ENCODE results near the gene FAR2. TPM values are rescaled to one million over a fixed set of nuclear protein-coding genes. Genes with fewer than 3 reads are reported as not detected.

FAR2 gene
- total RNA-seq, 2 donors from 2014 or later = 1.0 TPM; not detected in 1

DNA sequence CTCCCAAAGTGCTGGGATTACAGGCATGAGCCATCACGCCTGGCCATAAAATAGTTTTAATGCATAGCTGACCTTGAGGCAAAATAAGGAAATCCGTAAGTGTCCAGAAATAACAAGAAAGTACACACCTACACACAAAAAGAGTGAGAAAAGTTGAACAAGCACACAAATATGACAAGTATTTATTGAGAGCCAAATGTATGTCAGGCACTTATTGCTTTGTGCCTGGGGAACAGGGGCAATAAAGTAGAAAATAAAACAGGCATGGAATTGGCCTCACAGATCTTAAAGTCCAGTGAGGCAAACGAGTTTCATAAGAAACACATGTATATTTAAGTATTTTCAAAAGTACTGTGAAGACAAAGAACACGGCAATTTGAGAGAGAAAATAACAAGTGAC is 128.2 kb downstream of the FAR2 start:
- ATAC-seq (no peak), DNase-seq (no peak)
- no peak overlapping the region for H3K4me3 ChIP-seq
- no peaks in the 10 kb centered on the region for H3K27me3 ChIP-seq
- H3K4me1 ChIP-seq = no peaks in the 10 kb centered on the region
- no peaks in the 10 kb centered on the region for H3K9me3 ChIP-seq
- intact Hi-C loops (cut with DNase I) = no loop called here
- TF ChIP-seq POLR2A (IDR thresholded peaks at IDR 0.05) = no peak
- TF ChIP-seq CTCF (IDR thresholded peaks at IDR 0.05) = no peak
- no peaks in the 10 kb centered on the region for H3K36me3 ChIP-seq (replicated peaks in 1 of 2; ENCODE audit: insufficient read depth in 1 of 2, low read depth in 2 of 2)
- 86 to 88% methylated on average over 4 of the region's 4 CpGs for WGBS, 2 donors
- no peak overlapping the region for H3K27ac ChIP-seq

GRCh38 chr12:29278673-29279420 is 129.8 kb downstream of the FAR2 start:
- Histone ChIP-seq H3K4me3 (no peak overlapping the region), H3K27ac (no peak overlapping the region), H3K4me1 (no peaks in the 10 kb centered on the region), H3K9me3 (no peaks in the 10 kb centered on the region), H3K36me3 (replicated peaks in 1 of 2; ENCODE audit: insufficient read depth in 1 of 2, low read depth in 2 of 2) (no peaks in the 10 kb centered on the region), H3K27me3 (no peaks in the 10 kb centered on the region)
- intact Hi-C loops (cut with DNase I) = no loop called here
- ATAC-seq (no peak), DNase-seq (no peak)
- TF ChIP-seq CTCF (IDR thresholded peaks at IDR 0.05) = no peak
- no peak for TF ChIP-seq POLR2A (IDR thresholded peaks at IDR 0.05)
- WGBS, 2 donors = 58 to 59% methylated on average over 3 of the region's 3 CpGs

GRCh38 chr12:29281371-29282005 is 132.4 kb downstream of the FAR2 start:
- Histone ChIP-seq H3K4me1 (no peaks in the 10 kb centered on the region), H3K27me3 (no peaks in the 10 kb centered on the region), H3K4me3 (no peak overlapping the region), H3K9me3 (no peaks in the 10 kb centered on the region), H3K36me3 (replicated peaks in 1 of 2; ENCODE audit: insufficient read depth in 1 of 2, low read depth in 2 of 2) (no peaks in the 10 kb centered on the region), H3K27ac (no peak overlapping the region)
- TF ChIP-seq CTCF (IDR thresholded peaks at IDR 0.05) (no peak), POLR2A (IDR thresholded peaks at IDR 0.05) (no peak)
- ATAC-seq (no peak), DNase-seq (no peak)
- WGBS, 2 donors = 75 to 85% methylated on average over 5 of the region's 5 CpGs
- intact Hi-C loops (cut with DNase I) = no loop called here

GRCh38 chr12:29282031-29282816 is 133.1 kb downstream of the FAR2 start:
- Histone ChIP-seq H3K27ac (no peak overlapping the region), H3K36me3 (replicated peaks in 1 of 2; ENCODE audit: insufficient read depth in 1 of 2, low read depth in 2 of 2) (no peaks in the 10 kb centered on the region), H3K4me1 (no peaks in the 10 kb centered on the region), H3K27me3 (no peaks in the 10 kb centered on the region), H3K4me3 (no peak overlapping the region), H3K9me3 (no peaks in the 10 kb centered on the region)
- WGBS, 2 donors = 44 to 66% methylated on average over 2 of the region's 2 CpGs
- TF ChIP-seq POLR2A (IDR thresholded peaks at IDR 0.05) (no peak), CTCF (IDR thresholded peaks at IDR 0.05) (no peak)
- intact Hi-C loops (cut with DNase I) = no loop called here
- no peak for DNase-seq
- no peak for ATAC-seq
